ENCODE results near the gene SPX.

The SPX gene

GRCh38 chr12:21526053-21526452 lies at the start of gene SPX:
Gene SPX (plus strand): TSS chr12:21526296. CDS start chr12:21526473, 177 bp downstream.
- peak; percentile 82 for DNase-seq

- no peak for DNase-seq
These were observed 49.1 kb upstream of the SPX start for GRCh38 chr12:21476949-21477348.

GRCh38 chr12:21478756-21479455 lies 47.2 kb upstream of the SPX start:
- no peak for DNase-seq

GRCh38 chr12:21483531-21483930 lies 42.6 kb upstream of the SPX start:
- DNase-seq, result peak; percentile 75

GRCh38 chr12:21485998-21486397 lies 40.1 kb upstream of the SPX start:
- no peak for DNase-seq

- no peak for DNase-seq
These were observed 26.3 kb upstream of the SPX start for GRCh38 chr12:21499765-21500164.

GRCh38 chr12:21500786-21501257 lies 25.3 kb upstream of the SPX start:
- DNase-seq, result no peak

- DNase-seq, result peak; percentile 100
These were observed 24.6 kb upstream of the SPX start, which contains the start of the genes GOLT1B and RECQL for GRCh38 chr12:21501258-21502163. Gene GOLT1B (plus strand): TSS chr12:21501789. CDS start chr12:21501924, 135 bp downstream. Gene RECQL (minus strand): TSS chr12:21501635. CDS start chr12:21499570, 2,065 bp downstream.

GRCh38 chr12:21502164-21502496 lies 24.0 kb upstream of the SPX start:
- DNase-seq, result peak; percentile 96

- DNase-seq, result no peak
These were observed 23.2 kb upstream of the SPX start for GRCh38 chr12:21502872-21503271.

GRCh38 chr12:21505888-21506287 lies 20.2 kb upstream of the SPX start:
- no peak for DNase-seq

GRCh38 chr12:21507849-21508248 lies 18.2 kb upstream of the SPX start:
- DNase-seq, result no peak

GRCh38 chr12:21509768-21510167 lies 16.3 kb upstream of the SPX start:
- DNase-seq, result no peak

GRCh38 chr12:21516281-21516680 lies 9.8 kb upstream of the SPX start:
- DNase-seq, result no peak

- no peak for DNase-seq
These were observed 7.6 kb upstream of the SPX start for GRCh38 chr12:21518451-21518850.

GRCh38 chr12:21521541-21521940 lies 4.6 kb upstream of the SPX start:
- DNase-seq, result no peak

- no peak for DNase-seq
These were observed 2.9 kb upstream of the SPX start for GRCh38 chr12:21523148-21523547.

- peak; percentile 85 for DNase-seq
These were observed 737 bp downstream of the SPX start for GRCh38 chr12:21526721-21527345.

- peak; percentile 97 for DNase-seq
These were observed 1.5 kb downstream of the SPX start for GRCh38 chr12:21527451-21528180.

GRCh38 chr12:21528953-21529352 lies 2.9 kb downstream of the SPX start:
- DNase-seq, result peak; percentile 74

- DNase-seq, result no peak
These were observed 3.4 kb downstream of the SPX start for GRCh38 chr12:21529456-21529855.

- DNase-seq, result no peak
These were observed 12.1 kb downstream of the SPX start for GRCh38 chr12:21538061-21538653.

All from NCI-H2171 treated with DMSO at 0.1 percent for 48 hours (cell line).